Tibial artery (tissue), 4 donors: ENCODE data around the gene SORBS2.

Source experiments
- DNase-seq, 2 donors: peaks; one replicate each; pipeline ENCODE4 v3.0.0-alpha.2; 2019
- H3K27ac ChIP-seq, 2 donors: fragments of 200-600 bp; sonication (generic) in 1 of 2; 1 replicate in 1 of 2; 2 replicates in 1 of 2; pipeline ENCODE4 v1.5.1; 2018 to 2019; ENCODE audit warnings: mild to moderate bottlenecking in 1 of 2
- H3K27me3 ChIP-seq, 2 donors: fragments of 200-600 bp; sonication (generic) in 1 of 2; one replicate each; pipeline versions ENCODE4 v1.5.1 to v1.6.0; 2016 to 2019
- H3K36me3 ChIP-seq, 3 donors: fragments of 200-600 bp; sonication (generic) in 2 of 3; one replicate each; pipeline ENCODE4 v1.5.1; 2016 to 2019; ENCODE audit warnings: mild to moderate bottlenecking in 2 of 3
- H3K4me1 ChIP-seq, 4 donors: fragments of 200-600 bp; sonication (generic) in 2 of 4; 1 replicate in 3 of 4; 2 replicates in 1 of 4; pipeline ENCODE4 v1.5.1; 2016 to 2019
- H3K4me3 ChIP-seq, 2 donors: fragments of 200-600 bp; sonication (generic) in 1 of 2; 1 replicate in 1 of 2; 2 replicates in 1 of 2; pipeline ENCODE4 v1.5.1; 2018 to 2019; ENCODE audit warnings: mild to moderate bottlenecking in 2 of 2
- H3K9me3 ChIP-seq, 3 donors: fragments of 200-600 bp; sonication (generic) in 1 of 3; one replicate each; pipeline ENCODE4 v1.5.1; 2016 to 2019
- intact Hi-C: fragments of 100-400 bp; cut with DNase I; formaldehyde crosslinking; loops from one replicate; pipeline ENCODE4 v1.15.0; 2023; ENCODE audit warnings: low total_unique reads
- TF ChIP-seq, protein P1 (sequence below), 2 experiments: fragments of 200-600 bp in 1 of 2; fragments of 450-650 bp in 1 of 2; IDR thresholded peaks; one replicate each; pipeline ENCODE4 v1.5.1; 2017 to 2019; ENCODE audit warnings: antibody characterized with exemption in 2 of 2, mild to moderate bottlenecking in 1 of 2, moderate library complexity in 1 of 2

SORBS2 gene

GRCh38 chr4:185820146-185821028 lies 8.4 kb upstream of the SORBS2 start:
- Histone ChIP-seq H3K4me1 (no peaks in the 10 kb centered on the region), H3K9me3 (no peaks in the 10 kb centered on the region), H3K4me3 (no peak overlapping the region), H3K27ac (no peak overlapping the region), H3K36me3 (no peaks in the 10 kb centered on the region), H3K27me3 (no peaks in the 10 kb centered on the region)
- intact Hi-C loops, result no loop called here
- TF ChIP-seq, protein P1, sequence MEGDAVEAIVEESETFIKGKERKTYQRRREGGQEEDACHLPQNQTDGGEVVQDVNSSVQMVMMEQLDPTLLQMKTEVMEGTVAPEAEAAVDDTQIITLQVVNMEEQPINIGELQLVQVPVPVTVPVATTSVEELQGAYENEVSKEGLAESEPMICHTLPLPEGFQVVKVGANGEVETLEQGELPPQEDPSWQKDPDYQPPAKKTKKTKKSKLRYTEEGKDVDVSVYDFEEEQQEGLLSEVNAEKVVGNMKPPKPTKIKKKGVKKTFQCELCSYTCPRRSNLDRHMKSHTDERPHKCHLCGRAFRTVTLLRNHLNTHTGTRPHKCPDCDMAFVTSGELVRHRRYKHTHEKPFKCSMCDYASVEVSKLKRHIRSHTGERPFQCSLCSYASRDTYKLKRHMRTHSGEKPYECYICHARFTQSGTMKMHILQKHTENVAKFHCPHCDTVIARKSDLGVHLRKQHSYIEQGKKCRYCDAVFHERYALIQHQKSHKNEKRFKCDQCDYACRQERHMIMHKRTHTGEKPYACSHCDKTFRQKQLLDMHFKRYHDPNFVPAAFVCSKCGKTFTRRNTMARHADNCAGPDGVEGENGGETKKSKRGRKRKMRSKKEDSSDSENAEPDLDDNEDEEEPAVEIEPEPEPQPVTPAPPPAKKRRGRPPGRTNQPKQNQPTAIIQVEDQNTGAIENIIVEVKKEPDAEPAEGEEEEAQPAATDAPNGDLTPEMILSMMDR (IDR thresholded peaks at IDR 0.05), result no peak
- no peak for DNase-seq

DNA sequence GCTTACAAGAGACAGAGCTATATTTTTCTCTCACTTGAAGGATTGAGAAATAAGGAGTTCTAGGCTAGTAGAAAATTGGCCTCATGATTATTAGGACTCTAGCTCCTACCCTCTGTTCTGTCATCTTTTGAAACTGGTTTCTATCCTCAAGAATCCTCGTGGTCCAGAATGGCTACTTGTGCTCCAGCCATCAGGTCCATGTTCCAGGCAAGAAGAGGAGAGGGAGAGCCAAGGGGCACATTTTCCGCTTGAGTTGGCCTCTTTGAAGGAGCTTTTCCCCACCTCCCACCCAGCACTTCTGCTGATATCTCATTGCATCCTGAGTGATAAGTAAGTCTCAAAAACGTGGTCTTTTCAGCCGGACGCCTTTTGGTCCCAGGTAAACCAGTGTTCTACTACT lies 7.2 kb upstream of the SORBS2 start:
- intact Hi-C loops, result no loop called here
- Histone ChIP-seq H3K4me3 (no peak overlapping the region), H3K4me1 (no peaks in the 10 kb centered on the region), H3K36me3 (no peaks in the 10 kb centered on the region), H3K27me3 (no peaks in the 10 kb centered on the region), H3K27ac (no peak overlapping the region), H3K9me3 (no peaks in the 10 kb centered on the region)
- TF ChIP-seq, protein P1 (IDR thresholded peaks at IDR 0.05), result no peak
- no peak for DNase-seq

DNA sequence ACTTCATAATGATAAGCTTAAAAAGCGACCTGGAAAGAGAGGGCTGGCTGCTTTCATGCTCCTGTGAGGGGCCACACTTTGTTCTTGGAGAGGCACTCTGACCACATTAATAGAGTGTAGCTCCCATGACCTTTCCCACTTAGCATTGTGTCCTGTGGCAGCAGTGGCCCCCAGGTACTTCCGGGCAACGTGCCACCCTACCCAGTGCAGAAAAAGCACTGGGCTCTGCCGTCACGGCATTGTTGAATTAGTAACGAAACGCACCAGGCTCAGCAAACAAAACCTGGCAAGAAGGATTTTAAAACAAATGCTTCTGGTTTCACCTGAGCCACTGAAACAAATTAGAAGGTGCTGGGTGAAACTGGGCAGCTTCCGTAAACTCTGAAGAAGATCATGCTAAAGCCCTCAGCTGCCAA lies 5.4 kb upstream of the SORBS2 start:
- intact Hi-C loops, result no loop called here
- TF ChIP-seq, protein P1 (IDR thresholded peaks at IDR 0.05), result no peak
- no peaks in the 10 kb centered on the region for H3K27me3 ChIP-seq
- H3K4me1 ChIP-seq, result no peaks in the 10 kb centered on the region
- no peak overlapping the region for H3K27ac ChIP-seq
- no peak for DNase-seq
- H3K36me3 ChIP-seq, result no peaks in the 10 kb centered on the region
- no peaks in the 10 kb centered on the region for H3K9me3 ChIP-seq
- no peak overlapping the region for H3K4me3 ChIP-seq

DNA sequence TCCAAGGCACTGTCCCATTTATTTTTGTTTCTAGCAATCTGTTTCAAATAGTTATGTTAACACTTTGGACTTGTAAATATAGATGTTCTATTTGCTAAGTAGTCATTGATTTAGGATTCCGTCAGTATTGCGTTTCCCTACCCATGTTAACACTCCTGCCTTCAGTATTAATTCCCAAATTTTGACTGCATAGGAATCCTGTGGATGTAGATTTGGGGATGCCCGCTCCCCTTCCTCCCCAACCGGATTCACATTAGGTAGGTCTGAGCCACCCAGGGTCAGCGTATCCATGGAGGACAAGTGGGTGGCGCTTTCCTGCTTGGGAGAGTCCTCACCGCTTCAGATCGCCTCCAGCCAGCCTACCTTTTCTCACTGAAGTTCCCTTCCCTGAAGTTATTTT lies 1.1 kb upstream of the SORBS2 start:
- Histone ChIP-seq H3K27ac (peak overlapping the region in 1 of 2 donors; percentile 74), H3K9me3 (no peaks in the 10 kb centered on the region), H3K4me1 (no peaks in the 10 kb centered on the region), H3K27me3 (no peaks in the 10 kb centered on the region), H3K36me3 (no peaks in the 10 kb centered on the region), H3K4me3 (no peak overlapping the region)
- TF ChIP-seq, protein P1 (IDR thresholded peaks at IDR 0.05), result no peak
- intact Hi-C loops, result no loop called here
- DNase-seq, result no peak

- Histone ChIP-seq H3K36me3 (no peaks in the 10 kb centered on the region), H3K27me3 (no peaks in the 10 kb centered on the region), H3K9me3 (no peaks in the 10 kb centered on the region), H3K27ac (peak overlapping the region; percentile 58 to 74), H3K4me3 (peak overlapping the region; percentile 54 to 57), H3K4me1 (no peaks in the 10 kb centered on the region)
- TF ChIP-seq, protein P1 (IDR thresholded peaks at IDR 0.05), result no peak
- intact Hi-C loops, result no loop called here
- no peak for DNase-seq
Observed at GRCh38 chr4:185810746-185811508, 1.1 kb downstream of the SORBS2 start.
